ENCODE data around the gene ZBTB12.

The ZBTB12 gene

GRCh38 chr6:31892821-31893220 is 9.1 kb downstream of the ZBTB12 start:
- H3K27ac ChIP-seq (ENCODE audit: low read depth, low read length), result no peak overlapping the region
- no peak overlapping the region for H3K9ac ChIP-seq (ENCODE audit: low read depth, low read length)
- peaks cover 81% of the 10 kb centered on the region for H3K36me3 ChIP-seq (ENCODE audit: control insufficient read depth, insufficient read depth, low read length)
- H3K4me1 ChIP-seq (ENCODE audit: control insufficient read depth, insufficient read depth, low read length), result 0 out of 2 replicates have a peak, but pooled peaks cover 4% of the 10 kb centered on the region
- H3K9me3 ChIP-seq (ENCODE audit: control insufficient read depth, insufficient read depth, low read length), result no peaks in the 10 kb centered on the region
- H3K27me3 ChIP-seq (ENCODE audit: control insufficient read depth, insufficient read depth, low read length), result no peaks in the 10 kb centered on the region
- H3K4me3 ChIP-seq (ENCODE audit: low read depth, low read length), result no peak overlapping the region

- H3K9ac ChIP-seq (ENCODE audit: low read depth, low read length), result no peak overlapping the region
- no peaks in the 10 kb centered on the region for H3K9me3 ChIP-seq (ENCODE audit: control insufficient read depth, insufficient read depth, low read length)
- peaks cover 93% of the 10 kb centered on the region for H3K36me3 ChIP-seq (ENCODE audit: control insufficient read depth, insufficient read depth, low read length)
- no peaks in the 10 kb centered on the region for H3K27me3 ChIP-seq (ENCODE audit: control insufficient read depth, insufficient read depth, low read length)
- no peaks in the 10 kb centered on the region for H3K4me1 ChIP-seq (ENCODE audit: control insufficient read depth, insufficient read depth, low read length)
- no peak overlapping the region for H3K4me3 ChIP-seq (ENCODE audit: low read depth, low read length)
- no peak overlapping the region for H3K27ac ChIP-seq (ENCODE audit: low read depth, low read length)
Measured at GRCh38 chr6:31889331-31889972, 12.4 kb downstream of the ZBTB12 start.

DNA sequence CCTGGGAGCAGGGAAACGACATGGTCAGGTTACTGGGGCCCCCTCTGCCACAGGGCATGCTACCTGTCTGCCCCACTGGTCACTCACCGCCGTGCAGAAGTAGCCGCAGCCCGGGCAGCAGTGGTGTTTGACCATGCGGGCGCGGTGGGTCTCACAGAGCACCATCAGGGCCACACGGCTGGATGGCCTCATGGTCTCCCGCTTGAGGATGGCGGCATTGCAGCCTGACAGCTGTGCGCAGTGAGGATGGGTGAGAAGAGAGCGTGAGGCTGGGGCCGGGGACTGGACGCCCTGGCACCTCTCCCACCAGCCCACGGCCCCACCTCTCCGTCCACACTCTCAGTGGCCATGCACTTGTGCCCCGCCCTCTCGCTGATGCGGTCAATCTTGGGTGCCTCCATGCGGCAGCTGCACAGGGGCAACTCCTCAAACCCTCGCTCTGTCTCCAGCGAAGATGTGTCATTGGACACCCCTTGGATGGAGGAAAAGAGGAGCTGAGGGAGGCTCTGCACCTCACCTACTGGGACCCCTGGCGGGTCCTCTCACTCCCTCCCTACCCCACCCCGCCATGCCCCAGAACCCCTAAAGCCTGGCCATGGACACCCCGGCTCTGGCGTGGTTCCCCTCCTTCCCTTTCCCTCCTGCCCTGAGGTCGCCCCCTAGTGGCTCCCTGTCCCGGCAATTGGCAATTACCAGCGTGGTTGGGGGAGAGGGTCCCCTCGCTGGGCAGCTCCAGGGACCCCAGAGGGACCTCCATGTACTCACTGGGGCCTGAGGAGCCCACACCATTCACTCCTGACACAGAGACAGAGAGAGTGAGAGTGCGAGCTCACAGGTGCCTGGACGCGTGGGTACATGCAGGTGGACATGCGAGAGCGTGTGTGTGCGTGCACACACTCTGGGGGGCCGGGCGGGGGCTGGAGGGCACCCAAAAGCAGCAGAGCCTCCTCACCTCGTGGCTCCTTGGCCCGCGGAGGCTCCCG is 13.3 kb downstream of the ZBTB12 start:
- H3K4me3 ChIP-seq (ENCODE audit: low read depth, low read length), result no peak overlapping the region
- H3K36me3 ChIP-seq (ENCODE audit: control insufficient read depth, insufficient read depth, low read length), result peaks cover 93% of the 10 kb centered on the region
- no peak overlapping the region for H3K9ac ChIP-seq (ENCODE audit: low read depth, low read length)
- H3K27ac ChIP-seq (ENCODE audit: low read depth, low read length), result no peak overlapping the region
- H3K4me1 ChIP-seq (ENCODE audit: control insufficient read depth, insufficient read depth, low read length), result no peaks in the 10 kb centered on the region
- H3K27me3 ChIP-seq (ENCODE audit: control insufficient read depth, insufficient read depth, low read length), result no peaks in the 10 kb centered on the region
- no peaks in the 10 kb centered on the region for H3K9me3 ChIP-seq (ENCODE audit: control insufficient read depth, insufficient read depth, low read length)

GRCh38 chr6:31887173-31888007 is 14.5 kb downstream of the ZBTB12 start:
- Histone ChIP-seq H3K27me3 (ENCODE audit: control insufficient read depth, insufficient read depth, low read length) (no peaks in the 10 kb centered on the region), H3K9ac (ENCODE audit: low read depth, low read length) (no peak overlapping the region), H3K36me3 (ENCODE audit: control insufficient read depth, insufficient read depth, low read length) (peaks cover 93% of the 10 kb centered on the region), H3K9me3 (ENCODE audit: control insufficient read depth, insufficient read depth, low read length) (no peaks in the 10 kb centered on the region), H3K27ac (ENCODE audit: low read depth, low read length) (no peak overlapping the region), H3K4me3 (ENCODE audit: low read depth, low read length) (no peak overlapping the region), H3K4me1 (ENCODE audit: control insufficient read depth, insufficient read depth, low read length) (no peaks in the 10 kb centered on the region)

GRCh38 chr6:31886541-31886991 is 15.3 kb downstream of the ZBTB12 start:
- Histone ChIP-seq H3K36me3 (ENCODE audit: control insufficient read depth, insufficient read depth, low read length) (peaks cover 90% of the 10 kb centered on the region), H3K4me1 (ENCODE audit: control insufficient read depth, insufficient read depth, low read length) (no peaks in the 10 kb centered on the region), H3K9me3 (ENCODE audit: control insufficient read depth, insufficient read depth, low read length) (no peaks in the 10 kb centered on the region), H3K27me3 (ENCODE audit: control insufficient read depth, insufficient read depth, low read length) (no peaks in the 10 kb centered on the region), H3K27ac (ENCODE audit: low read depth, low read length) (no peak overlapping the region), H3K9ac (ENCODE audit: low read depth, low read length) (no peak overlapping the region), H3K4me3 (ENCODE audit: low read depth, low read length) (no peak overlapping the region)

DNA sequence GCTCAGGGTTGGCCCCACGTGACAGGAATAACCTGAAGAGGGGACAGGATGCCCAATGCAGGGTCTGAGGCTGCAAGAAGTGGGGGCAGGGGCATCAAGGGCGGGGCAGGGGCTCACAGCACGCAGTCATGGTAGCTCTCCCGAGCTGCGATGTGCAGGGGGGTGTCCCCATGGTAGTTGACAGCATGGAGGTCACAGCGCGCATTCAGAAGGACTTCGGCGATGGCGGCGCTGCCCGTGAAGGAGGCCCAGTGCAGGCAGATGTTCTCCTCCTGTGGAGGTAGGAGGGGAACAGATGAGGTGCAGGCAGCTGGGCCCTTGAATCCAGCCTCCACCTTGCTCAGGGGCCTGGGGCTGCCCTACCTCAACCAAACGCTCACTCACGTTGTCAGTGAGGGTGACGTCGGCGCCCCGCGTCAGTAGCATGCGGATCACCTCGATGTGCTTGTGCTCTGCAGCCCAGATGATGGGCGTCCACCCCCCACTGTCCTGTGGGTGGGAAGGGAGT is 17.3 kb downstream of the ZBTB12 start:
- Histone ChIP-seq H3K36me3 (ENCODE audit: control insufficient read depth, insufficient read depth, low read length) (peaks cover 95% of the 10 kb centered on the region), H3K9ac (ENCODE audit: low read depth, low read length) (no peak overlapping the region), H3K4me3 (ENCODE audit: low read depth, low read length) (no peak overlapping the region), H3K27me3 (ENCODE audit: control insufficient read depth, insufficient read depth, low read length) (no peaks in the 10 kb centered on the region), H3K27ac (ENCODE audit: low read depth, low read length) (no peak overlapping the region), H3K4me1 (ENCODE audit: control insufficient read depth, insufficient read depth, low read length) (no peaks in the 10 kb centered on the region), H3K9me3 (ENCODE audit: control insufficient read depth, insufficient read depth, low read length) (no peaks in the 10 kb centered on the region)

DNA sequence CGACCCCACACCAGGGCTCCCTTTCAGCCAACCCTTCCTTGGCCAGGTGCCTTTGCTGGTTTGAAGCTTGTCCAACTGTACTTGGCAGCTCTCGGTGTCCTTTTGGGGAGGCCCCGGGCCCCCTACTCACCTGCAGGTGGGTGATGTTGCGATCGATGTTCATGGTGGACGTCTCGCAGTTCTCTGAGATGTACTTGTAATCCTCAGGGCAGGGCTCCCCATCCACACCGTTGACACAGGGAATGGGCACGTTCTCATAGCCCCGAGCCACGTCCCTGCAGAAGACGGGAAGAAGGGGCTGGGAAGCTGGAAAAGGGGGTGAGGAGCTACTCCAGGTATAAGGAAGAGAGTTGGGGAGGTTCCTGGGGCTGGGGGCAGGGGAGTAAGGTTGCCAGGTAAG is 18.2 kb downstream of the ZBTB12 start:
- Histone ChIP-seq H3K27ac (ENCODE audit: low read depth, low read length) (no peak overlapping the region), H3K27me3 (ENCODE audit: control insufficient read depth, insufficient read depth, low read length) (no peaks in the 10 kb centered on the region), H3K9me3 (ENCODE audit: control insufficient read depth, insufficient read depth, low read length) (no peaks in the 10 kb centered on the region), H3K9ac (ENCODE audit: low read depth, low read length) (no peak overlapping the region), H3K4me1 (ENCODE audit: control insufficient read depth, insufficient read depth, low read length) (no peaks in the 10 kb centered on the region), H3K4me3 (ENCODE audit: low read depth, low read length) (no peak overlapping the region), H3K36me3 (ENCODE audit: control insufficient read depth, insufficient read depth, low read length) (peaks cover 89% of the 10 kb centered on the region)

DNA sequence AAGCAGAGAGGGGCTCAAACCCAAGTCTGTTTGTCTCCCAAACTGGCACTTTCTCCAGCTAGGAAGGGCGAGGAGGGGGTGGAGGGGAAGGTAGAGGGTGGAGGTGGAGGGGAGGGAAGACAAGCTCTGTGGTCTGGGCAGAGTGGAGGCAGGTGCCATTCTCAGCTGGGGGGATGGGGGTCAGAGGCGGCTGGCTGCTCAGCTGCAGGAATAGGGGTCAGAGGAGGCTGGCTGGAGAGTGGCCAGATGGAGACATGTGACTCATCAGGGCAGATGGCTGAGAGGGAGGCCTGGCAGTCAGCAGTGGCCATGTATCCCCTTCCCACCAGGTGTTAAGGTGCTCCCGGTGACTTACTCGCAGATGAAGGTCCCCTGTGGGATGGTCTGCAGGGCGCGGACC is 19.5 kb downstream of the ZBTB12 start:
- no peak overlapping the region for H3K9ac ChIP-seq (ENCODE audit: low read depth, low read length)
- H3K27ac ChIP-seq (ENCODE audit: low read depth, low read length), result no peak overlapping the region
- H3K4me1 ChIP-seq (ENCODE audit: control insufficient read depth, insufficient read depth, low read length), result no peaks in the 10 kb centered on the region; the same call in 1 of the 2 replicates
- no peaks in the 10 kb centered on the region for H3K9me3 ChIP-seq (ENCODE audit: control insufficient read depth, insufficient read depth, low read length)
- no peak overlapping the region for H3K4me3 ChIP-seq (ENCODE audit: low read depth, low read length)
- H3K36me3 ChIP-seq (ENCODE audit: control insufficient read depth, insufficient read depth, low read length), result peaks cover 75% of the 10 kb centered on the region
- H3K27me3 ChIP-seq (ENCODE audit: control insufficient read depth, insufficient read depth, low read length), result no peaks in the 10 kb centered on the region

DNA sequence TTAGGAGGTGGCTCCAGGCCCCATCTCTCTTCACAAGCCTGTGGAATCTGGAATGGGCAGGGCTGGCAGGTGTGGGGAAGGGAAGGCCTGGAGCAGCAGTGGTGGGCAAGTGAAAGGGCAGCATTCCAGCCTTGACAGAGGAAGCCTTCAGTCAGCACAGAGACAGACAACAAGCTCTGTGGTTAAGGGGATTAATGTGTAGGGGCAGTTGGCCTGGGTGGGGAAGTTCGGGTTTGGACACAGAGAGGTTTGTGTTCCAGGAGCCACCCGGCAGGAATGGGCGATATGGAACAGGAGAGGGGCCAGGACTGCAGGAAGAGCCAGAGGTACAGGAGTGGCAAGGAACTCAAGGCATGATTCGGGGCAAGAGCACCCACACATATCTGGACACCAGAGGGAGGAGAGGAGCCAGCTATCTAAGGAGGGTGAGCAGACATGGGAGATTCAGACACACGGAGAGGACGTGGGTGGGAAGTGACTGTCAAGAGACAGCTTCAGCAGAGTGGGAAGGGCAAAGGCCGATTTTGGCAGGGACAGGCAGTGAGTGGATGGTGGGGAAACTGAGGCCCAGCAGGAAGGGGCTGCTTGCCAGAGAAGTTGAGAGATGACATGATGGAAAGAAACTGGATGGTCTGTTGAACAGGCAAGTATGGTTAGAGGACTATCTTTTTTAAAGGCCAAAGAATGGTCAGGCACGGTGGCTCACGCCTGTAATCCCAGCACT is 20.6 kb downstream of the ZBTB12 start:
- Histone ChIP-seq H3K27ac (ENCODE audit: low read depth, low read length) (no peak overlapping the region), H3K4me3 (ENCODE audit: low read depth, low read length) (no peak overlapping the region), H3K27me3 (ENCODE audit: control insufficient read depth, insufficient read depth, low read length) (no peaks in the 10 kb centered on the region), H3K9me3 (ENCODE audit: control insufficient read depth, insufficient read depth, low read length) (no peaks in the 10 kb centered on the region), H3K36me3 (ENCODE audit: control insufficient read depth, insufficient read depth, low read length) (peaks cover 65% of the 10 kb centered on the region), H3K4me1 (ENCODE audit: control insufficient read depth, insufficient read depth, low read length) (no peaks in the 10 kb centered on the region; the same call in 1 of the 2 replicates), H3K9ac (ENCODE audit: low read depth, low read length) (no peak overlapping the region)

GRCh38 chr6:31880616-31881015 is 21.3 kb downstream of the ZBTB12 start:
- no peaks in the 10 kb centered on the region for H3K27me3 ChIP-seq (ENCODE audit: control insufficient read depth, insufficient read depth, low read length)
- no peak overlapping the region for H3K4me3 ChIP-seq (ENCODE audit: low read depth, low read length)
- no peak overlapping the region for H3K27ac ChIP-seq (ENCODE audit: low read depth, low read length)
- H3K9ac ChIP-seq (ENCODE audit: low read depth, low read length), result no peak overlapping the region
- H3K4me1 ChIP-seq (ENCODE audit: control insufficient read depth, insufficient read depth, low read length), result no peaks in the 10 kb centered on the region; the same call in 1 of the 2 replicates
- peaks cover 58% of the 10 kb centered on the region for H3K36me3 ChIP-seq (ENCODE audit: control insufficient read depth, insufficient read depth, low read length)
- H3K9me3 ChIP-seq (ENCODE audit: control insufficient read depth, insufficient read depth, low read length), result no peaks in the 10 kb centered on the region
